Hepatocyte (in vitro differentiated cells): ENCODE results near the gene TRPM3. TPM values are rescaled to one million over a fixed set of nuclear protein-coding genes. Genes with fewer than 3 reads are reported as not detected.

Source experiments
- DNase-seq: peaks from one replicate; pipeline ENCODE4 v3.0.0-alpha.2; 2016; ENCODE audit warnings: low spot score
- H2AFZ ChIP-seq: fragments of 200-600 bp; sonication (generic); 2 replicates; pipeline ENCODE4 v1.6.0; 2016; ENCODE audit warnings: antibody characterized with exemption, mild to moderate bottlenecking
- H3K27ac ChIP-seq: fragments of 200-600 bp; sonication (generic); 2 replicates; pipeline ENCODE4 v1.5.1; 2016; ENCODE audit warnings: mild to moderate bottlenecking
- H3K27me3 ChIP-seq: fragments of 200-600 bp; sonication (generic); 2 replicates; pipeline ENCODE4 v1.6.1; 2016
- H3K36me3 ChIP-seq: fragments of 200-600 bp; sonication (generic); replicated peaks from 2 replicates; pipeline ENCODE4 v1.5.1; 2016; ENCODE audit warnings: low read depth; ENCODE audit not compliant: insufficient read depth
- H3K4me1 ChIP-seq: fragments of 200-600 bp; sonication (generic); 2 replicates; pipeline ENCODE4 v1.5.1; 2016; ENCODE audit warnings: mild to moderate bottlenecking, moderate library complexity; ENCODE audit not compliant: insufficient read depth
- H3K4me2 ChIP-seq: fragments of 200-600 bp; sonication (generic); 2 replicates; pipeline ENCODE4 v1.6.0; 2016
- H3K4me3 ChIP-seq: fragments of 200-600 bp; sonication (generic); 2 replicates; pipeline ENCODE4 v1.5.1; 2016; ENCODE audit warnings: mild to moderate bottlenecking
- H3K79me2 ChIP-seq: fragments of 200-600 bp; sonication (generic); 2 replicates; pipeline ENCODE4 v1.6.0; 2017; ENCODE audit warnings: mild to moderate bottlenecking
- H3K9me2 ChIP-seq: fragments of 200-600 bp; sonication (generic); replicated peaks from 2 replicates; pipeline ENCODE4 v1.6.0; 2017; ENCODE audit warnings: mild to moderate bottlenecking; ENCODE audit not compliant: insufficient read depth
- H3K9me3 ChIP-seq: fragments of 200-600 bp; sonication (generic); 2 replicates; pipeline ENCODE4 v1.5.1; 2016; ENCODE audit warnings: low read depth, mild to moderate bottlenecking
- H4K20me1 ChIP-seq: fragments of 200-600 bp; sonication (generic); 2 replicates; pipeline ENCODE4 v1.6.0; 2016; ENCODE audit warnings: mild to moderate bottlenecking; ENCODE audit not compliant: insufficient read depth, poor library complexity, severe bottlenecking
- CTCF ChIP-seq: fragments of 200-600 bp; sonication (generic); IDR thresholded peaks from 2 replicates; pipeline ENCODE4 v1.5.1; 2016; ENCODE audit warnings: antibody characterized with exemption, mild to moderate bottlenecking; ENCODE audit not compliant: poor library complexity
- EZH2 ChIP-seq: fragments of 200-600 bp; sonication (generic); IDR thresholded peaks from 2 replicates; pipeline ENCODE4 v1.6.1; 2016; ENCODE audit warnings: antibody characterized with exemption, mild to moderate bottlenecking, borderline replicate concordance
- EZH2phosphoT487 ChIP-seq: fragments of 200-600 bp; sonication (generic); IDR thresholded peaks from one replicate; pipeline ENCODE4 v1.6.1; 2018; ENCODE audit warnings: antibody characterized with exemption, mild to moderate bottlenecking, low read depth, moderate library complexity; ENCODE audit not compliant: unreplicated experiment, severe bottlenecking
- WGBS: methylation state at CpG from one replicate; pipeline ENCODE4 v1.1.6; 2016; ENCODE audit warnings: low lambda C conversion rate; ENCODE audit errors: missing lambda C conversion rate; 5-methylcytosine and 5-hydroxymethylcytosine counted together
- polyA plus RNA-seq: library from polyadenylated mRNA; unstranded; fragments of >200 nt; fragmentation: Nextera tagmentation; extraction: Ambion mirVana; gene quantifications from 2 replicates; pipeline ENCODE4 v1.2.1, GENCODE V29; 2016
- total RNA-seq: library from RNA; depleted of rRNA; stranded (reverse); fragments of >200 nt; gene quantifications from 2 replicates; pipeline ENCODE4 v1.2.3, GENCODE V29; 2014

Gene TRPM3
- total and polyA plus RNA-seq, 2 experiments from 2014 or later = 0.60 to 0.68 TPM

- Histone ChIP-seq H3K4me2 (no peak overlapping the region), H3K4me3 (no peak overlapping the region), H2AFZ (no peak overlapping the region), H3K36me3 (no peaks in the 10 kb centered on the region), H3K27ac (no peak overlapping the region), H3K79me2 (no peaks in the 10 kb centered on the region), H3K27me3 (no peaks in the 10 kb centered on the region), H3K4me1 (no peaks in the 10 kb centered on the region), H4K20me1 (no peaks in the 10 kb centered on the region), H3K9me2 (no peaks in the 10 kb centered on the region), H3K9me3 (no peaks in the 10 kb centered on the region)
- no peak for TF ChIP-seq EZH2phosphoT487
- TF ChIP-seq CTCF = no peak
- no peak for TF ChIP-seq EZH2
- 68% methylated on average over 1 of the region's 1 CpG for WGBS
- no peak for DNase-seq
Observed at GRCh38 chr9:70539526-70539925, 581.9 kb downstream of the TRPM3 start.

- no peaks in the 10 kb centered on the region for H3K9me2 ChIP-seq
- no peak overlapping the region for H2AFZ ChIP-seq
- H3K36me3 ChIP-seq = no peaks in the 10 kb centered on the region
- no peaks in the 10 kb centered on the region for H3K4me1 ChIP-seq
- H3K27me3 ChIP-seq = no peaks in the 10 kb centered on the region
- WGBS = 69% methylated on average over 1 of the region's 1 CpG
- H3K27ac ChIP-seq = no peak overlapping the region
- no peak for DNase-seq
- no peak overlapping the region for H3K4me3 ChIP-seq
- no peaks in the 10 kb centered on the region for H3K9me3 ChIP-seq
- no peak for TF ChIP-seq CTCF
- no peak for TF ChIP-seq EZH2phosphoT487
- TF ChIP-seq EZH2 = no peak
- H3K79me2 ChIP-seq = no peaks in the 10 kb centered on the region
- H4K20me1 ChIP-seq = no peaks in the 10 kb centered on the region
- H3K4me2 ChIP-seq = no peak overlapping the region
Observed at GRCh38 chr9:70539001-70539400, 582.4 kb downstream of the TRPM3 start.

- Histone ChIP-seq H3K36me3 (no peaks in the 10 kb centered on the region), H3K27me3 (no peaks in the 10 kb centered on the region), H3K4me1 (no peaks in the 10 kb centered on the region), H3K4me2 (no peak overlapping the region), H3K9me2 (no peaks in the 10 kb centered on the region), H3K27ac (no peak overlapping the region), H4K20me1 (no peaks in the 10 kb centered on the region), H3K4me3 (no peak overlapping the region), H3K9me3 (no peaks in the 10 kb centered on the region), H2AFZ (no peak overlapping the region), H3K79me2 (no peaks in the 10 kb centered on the region)
- WGBS = 98% methylated on average over 21 of the region's 21 CpGs
- no peak for DNase-seq
- no peak for TF ChIP-seq EZH2phosphoT487
- TF ChIP-seq EZH2 = no peak
- TF ChIP-seq CTCF = no peak
Observed at GRCh38 chr9:70537084-70537483, 584.3 kb downstream of the TRPM3 start.
